Measurements from ENCODE around the gene SERPINA4.

SERPINA4 gene

DNA sequence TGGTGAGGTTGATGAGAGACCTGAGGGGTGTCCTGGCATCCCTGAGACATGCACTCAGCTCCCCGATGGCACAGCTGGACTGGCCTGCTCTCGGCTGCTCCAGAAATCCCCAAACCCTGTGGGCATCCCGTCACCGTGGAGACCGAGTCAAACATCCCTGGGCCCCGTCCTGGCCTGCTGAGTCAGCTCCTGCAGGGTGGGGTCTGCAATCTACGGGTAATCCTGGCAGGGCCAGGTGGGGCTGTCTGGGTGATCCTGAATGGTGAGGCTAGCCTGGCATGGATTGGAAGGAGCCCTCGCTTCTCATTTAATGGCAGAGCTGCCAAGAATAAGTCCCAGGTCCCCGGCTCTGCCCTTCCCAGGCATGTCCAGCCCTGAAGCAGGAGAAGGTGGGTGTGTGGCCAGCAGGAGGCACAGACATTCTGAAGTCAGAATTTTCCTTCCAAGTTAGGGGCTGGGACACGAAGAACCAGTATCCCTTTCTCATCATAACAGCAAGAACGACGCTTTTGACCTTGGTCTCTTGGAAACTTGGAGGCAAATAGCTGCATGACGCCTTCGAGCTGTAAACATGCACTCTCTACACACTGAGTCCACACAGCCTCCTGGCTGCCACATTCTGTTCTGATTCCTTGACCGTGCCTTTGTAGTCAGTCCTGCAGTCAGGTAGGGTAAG lies 17.7 kb upstream of the SERPINA4 start:
- no peak for DNase-seq

DNA sequence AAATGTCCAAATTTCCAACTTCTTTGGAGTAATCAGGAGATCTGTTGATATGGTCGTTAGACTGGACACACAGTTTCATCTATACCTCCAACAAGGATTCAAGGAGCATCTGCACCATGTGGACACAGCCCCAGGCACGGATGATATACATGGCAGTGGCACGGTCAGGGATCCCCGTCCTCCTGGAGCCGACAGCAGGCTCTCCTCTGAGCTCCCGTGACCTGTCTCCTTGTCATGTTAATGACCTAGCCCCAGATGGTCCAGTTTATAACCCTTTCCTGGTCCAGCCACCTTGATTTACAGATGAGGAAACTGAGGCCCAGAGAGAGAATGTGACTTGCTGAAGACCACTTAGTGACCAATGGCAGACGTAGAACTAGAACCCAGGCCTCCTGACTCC lies 16.5 kb upstream of the SERPINA4 start:
- DNase-seq, result no peak

DNA sequence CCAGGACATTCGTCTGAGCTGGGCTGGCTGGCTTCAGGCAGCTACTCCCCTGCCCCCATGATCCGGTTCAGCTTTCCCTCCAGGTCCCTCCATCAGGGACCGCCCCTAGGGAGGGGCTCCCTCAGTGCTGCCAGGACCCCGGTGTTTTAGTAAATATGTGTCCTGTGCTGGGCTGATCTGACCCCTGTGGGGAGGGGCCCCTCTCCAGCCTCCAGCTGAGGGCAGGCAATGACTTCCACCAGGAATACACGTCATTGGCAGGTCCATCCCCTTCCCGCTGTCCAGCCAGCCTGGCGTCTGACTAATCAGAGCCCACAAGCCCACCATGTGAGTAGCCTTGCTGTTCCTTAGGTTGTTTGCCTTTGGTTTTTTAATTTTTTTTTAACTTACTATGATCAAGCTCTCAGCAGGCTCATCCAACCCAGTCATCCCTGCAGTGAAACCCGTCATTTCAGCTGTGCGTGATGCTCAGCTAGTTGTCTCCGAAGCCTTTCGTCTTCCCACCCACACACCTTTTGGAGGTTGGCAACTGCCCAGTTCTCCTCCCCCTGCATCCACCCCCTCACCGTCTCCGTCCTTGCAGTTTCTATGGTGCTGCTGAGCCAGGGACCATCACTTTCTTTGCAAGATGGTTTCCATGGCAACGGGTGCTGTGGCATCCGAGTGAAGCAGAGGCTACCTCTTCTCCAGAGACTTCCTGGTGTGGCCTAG lies 16.0 kb upstream of the SERPINA4 start:
- no peak for DNase-seq

DNA sequence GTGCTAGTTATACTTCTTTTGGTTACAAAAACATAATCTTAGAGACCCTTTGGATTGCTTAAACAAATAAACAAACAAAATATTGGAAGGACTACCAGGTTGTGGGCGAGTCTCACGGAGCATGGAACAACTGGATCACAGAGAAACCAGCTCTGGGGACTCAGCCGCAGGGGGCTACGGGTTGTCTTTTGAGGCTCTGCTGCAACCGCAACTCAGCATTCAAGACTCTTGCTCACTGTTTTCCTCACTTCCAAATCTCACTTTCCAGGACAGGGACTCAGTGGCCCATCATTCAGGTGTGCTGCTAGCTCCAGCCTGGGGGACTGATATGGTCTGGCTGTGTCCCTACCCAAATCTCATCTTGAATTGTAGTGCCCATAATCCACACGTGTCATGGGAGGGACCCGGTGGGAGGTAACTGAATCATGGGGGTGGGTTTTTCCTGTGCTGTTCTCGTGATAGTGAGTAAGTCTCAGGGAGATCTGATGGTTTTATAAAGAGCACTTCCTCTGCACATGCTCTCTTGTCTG lies 14.0 kb upstream of the SERPINA4 start:
- DNase-seq, result no peak

DNA sequence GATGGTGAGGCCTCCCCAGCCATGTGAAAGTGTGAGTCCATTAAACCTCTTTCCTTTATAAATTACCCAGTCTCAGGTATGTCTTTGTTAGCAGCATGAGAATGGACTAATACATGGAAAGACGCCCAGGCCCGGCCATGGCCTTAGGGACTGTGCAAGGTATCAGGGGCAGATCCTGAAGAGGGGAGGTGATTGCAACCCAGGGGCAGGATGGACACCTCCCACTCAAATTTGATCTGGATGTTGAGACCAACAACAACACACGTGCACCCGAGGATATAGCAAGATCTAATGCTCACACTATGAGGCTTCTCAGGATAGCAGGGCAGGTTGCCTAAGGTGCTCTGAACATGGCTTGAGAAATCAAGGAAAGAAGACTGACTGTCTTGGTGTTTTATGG lies 13.5 kb upstream of the SERPINA4 start:
- DNase-seq, result no peak

DNA sequence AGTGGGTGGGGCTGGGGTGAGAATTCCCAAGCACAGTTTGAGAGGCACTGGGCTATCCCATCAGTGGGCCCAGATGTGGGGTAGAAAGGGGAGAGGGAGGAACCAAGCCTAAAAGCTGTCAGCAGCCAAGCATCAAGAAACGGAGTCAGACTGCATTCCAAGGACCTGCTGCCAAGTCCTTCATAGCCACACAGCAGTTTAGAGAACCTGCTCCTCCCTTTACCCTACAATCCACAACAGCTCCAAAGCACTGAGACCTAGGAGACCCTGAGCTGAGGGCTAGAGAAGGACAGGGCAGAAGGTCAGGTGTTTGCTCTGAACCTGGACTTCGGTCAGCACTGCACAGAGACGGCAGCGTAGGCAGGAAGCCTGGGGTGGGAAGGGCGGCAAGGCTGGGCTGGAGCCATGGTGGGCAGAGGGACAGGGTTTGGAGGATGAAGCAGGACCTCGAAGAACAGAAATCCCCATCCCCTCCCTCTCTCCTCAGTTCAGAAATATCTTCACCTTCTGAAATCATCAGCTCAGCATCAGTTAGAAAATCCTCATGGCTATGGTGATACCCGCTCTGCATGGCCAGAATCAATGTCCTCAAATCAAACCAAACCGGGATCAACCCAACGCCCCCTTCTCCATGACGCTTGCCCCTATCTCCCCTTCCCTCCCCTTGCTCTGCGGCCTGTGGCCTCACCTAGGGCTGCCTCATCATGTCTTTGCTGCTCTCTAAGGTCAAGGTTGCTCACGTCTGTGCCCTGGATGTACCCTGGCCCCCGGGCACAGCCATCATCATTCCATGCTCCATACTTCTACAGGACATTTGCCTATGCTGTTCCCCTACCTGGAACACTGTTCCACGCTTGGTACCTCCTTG lies 12.9 kb upstream of the SERPINA4 start:
- DNase-seq, result no peak

DNA sequence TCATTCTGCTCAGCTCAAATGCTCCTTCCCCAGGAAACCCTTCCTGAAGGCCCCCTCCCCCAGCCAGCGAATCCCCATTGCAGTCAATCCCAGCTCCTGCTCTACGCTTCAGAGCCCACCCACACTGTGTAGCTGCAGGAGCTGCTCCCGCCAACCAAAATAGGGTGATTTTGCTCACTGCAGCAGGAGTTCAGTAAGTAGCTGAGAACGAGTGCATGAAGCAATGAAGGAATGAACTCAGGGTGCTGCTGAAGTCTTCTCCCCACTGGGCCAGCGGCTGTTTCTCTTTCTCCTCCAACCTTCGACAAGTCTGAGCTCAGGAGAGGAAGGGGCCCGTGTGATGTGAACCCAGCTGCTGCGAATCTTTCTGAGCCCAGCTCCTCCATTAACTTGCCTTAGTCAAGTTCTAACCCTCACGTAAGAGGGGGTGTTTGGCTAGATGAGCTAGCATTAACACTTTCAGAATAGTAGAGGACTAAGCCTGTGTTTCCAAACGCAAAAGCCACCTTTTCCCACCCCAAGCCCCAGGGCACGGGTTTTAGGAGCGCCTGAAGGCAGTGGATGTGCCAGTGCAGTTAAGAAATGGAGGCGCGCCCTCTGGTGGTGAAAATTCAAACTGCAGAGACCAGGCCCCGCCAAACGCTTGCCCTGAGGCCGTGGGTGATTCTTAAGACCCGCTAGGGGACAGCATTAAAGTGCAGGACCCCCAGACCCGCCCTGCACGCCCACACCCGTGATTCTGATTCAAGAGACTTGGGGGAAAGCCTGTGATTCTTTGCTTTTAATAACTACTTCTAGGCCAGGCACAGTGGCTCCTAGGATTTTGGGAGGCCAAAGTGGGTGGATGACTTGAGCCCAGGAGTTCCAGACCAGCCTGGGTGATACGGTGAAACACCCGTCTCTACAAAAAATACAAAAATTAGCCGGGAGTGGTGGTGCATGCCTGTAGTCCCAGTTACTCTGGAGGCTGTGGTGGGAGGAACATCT lies 11.9 kb upstream of the SERPINA4 start:
- no peak for DNase-seq

DNA sequence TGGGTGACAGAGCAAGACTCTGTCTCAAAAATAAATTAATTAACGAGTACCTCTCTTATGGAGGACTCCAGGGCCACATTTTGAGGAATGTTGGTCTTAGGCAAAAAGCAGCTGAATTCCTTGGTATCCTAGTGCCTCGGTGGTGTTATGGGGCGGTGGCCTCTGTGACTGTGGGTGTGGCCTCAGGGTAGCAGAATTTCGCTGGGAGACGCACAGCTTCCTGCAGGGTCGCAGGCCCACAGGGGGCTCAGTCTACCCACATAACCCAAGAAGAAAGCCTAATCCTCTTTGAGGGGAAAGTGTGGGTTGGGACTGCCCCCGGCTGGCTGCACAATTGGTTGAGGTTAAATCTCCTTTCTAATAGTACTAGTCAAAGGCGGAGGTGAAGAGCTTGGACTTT lies 11.2 kb upstream of the SERPINA4 start:
- DNase-seq, result no peak

DNA sequence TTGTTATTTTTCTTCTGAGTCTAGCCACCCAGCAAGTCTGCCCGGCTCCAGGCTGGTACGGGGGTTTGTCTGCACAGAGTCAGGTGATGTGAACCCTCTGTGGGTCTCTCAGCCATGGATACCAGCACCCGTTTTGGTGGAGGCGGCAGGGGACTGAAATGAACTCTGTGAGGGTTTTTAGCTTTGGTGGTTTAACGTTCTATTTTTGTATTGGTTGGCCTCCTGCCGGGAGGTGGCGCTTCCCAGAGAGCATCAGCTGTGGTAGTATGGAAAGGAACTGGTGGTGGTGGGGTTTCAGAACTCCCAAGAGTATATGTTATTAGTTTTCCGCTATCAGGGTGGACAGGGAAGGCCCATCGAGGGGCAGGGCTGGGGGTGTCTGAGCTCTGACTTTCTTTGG lies 5.3 kb upstream of the SERPINA4 start:
- no peak for DNase-seq

DNA sequence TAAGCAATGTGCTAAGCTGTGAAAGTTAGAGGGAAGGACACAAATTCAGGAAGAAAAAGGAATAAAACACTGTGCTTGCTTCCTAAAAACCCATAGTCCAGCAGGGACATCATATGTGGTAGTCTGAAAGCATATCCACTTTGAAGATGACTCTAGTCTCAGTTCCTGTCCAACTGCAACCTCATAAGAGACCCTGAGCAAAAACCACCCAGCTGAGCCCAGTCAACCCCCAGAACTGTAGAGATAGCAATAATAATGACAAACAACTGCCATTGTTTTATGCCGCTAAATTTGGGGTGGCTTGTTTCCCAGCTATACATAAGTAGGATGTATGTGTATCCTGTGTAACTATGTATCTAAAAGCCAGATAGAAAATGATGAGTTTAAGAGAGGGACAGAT lies 3.9 kb upstream of the SERPINA4 start:
- no peak for DNase-seq

DNA sequence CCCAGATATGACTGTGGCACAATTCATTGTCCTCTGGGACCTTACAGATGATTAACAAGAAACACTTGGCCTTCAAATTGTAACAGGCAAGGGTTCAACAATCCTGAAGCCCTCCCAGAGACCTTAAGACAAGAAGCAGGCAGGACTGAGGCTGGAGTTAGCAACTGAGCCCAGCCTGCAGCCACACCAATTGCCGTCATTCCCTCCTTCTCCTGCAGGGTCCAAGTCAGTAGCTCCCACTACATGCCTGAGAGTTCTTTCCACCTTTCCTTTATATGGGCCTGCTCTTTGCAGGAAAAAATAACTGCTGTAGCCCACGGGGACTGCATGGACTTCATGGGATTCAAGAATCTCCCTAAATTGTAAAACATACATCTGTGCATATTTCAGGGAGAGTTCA lies 2.4 kb upstream of the SERPINA4 start:
- DNase-seq, result no peak

DNA sequence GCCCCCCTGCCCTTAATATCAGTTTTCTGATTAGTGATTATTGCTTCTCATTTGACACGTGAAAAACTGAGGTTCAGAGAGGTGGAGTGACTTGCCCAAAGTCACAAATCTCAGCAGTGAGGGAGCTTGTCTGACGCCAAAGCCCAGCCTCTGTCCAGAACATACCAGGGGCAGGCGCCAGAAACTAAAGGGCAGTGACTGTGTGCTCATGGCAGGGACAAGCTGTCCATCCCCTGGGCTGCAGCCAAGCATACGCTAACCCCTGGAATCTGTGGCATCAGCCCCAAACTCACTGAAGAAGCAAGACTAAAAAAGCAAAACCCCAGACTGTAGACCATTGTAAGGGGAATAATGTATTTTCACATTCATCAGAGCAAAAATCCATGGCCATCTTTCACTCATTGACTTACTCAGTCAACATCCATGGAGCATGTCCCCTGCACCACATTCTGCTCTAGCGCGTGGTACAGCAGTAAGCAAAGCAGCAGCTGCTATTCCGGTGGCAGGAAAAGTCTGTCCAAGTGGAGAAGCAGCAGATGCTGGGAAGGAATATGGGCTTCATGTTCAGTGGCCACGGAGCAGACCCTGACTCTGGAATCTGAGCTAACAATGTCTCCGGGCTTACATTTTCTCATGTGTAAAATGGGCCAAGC lies 1.5 kb upstream of the SERPINA4 start:
- no peak for DNase-seq

DNA sequence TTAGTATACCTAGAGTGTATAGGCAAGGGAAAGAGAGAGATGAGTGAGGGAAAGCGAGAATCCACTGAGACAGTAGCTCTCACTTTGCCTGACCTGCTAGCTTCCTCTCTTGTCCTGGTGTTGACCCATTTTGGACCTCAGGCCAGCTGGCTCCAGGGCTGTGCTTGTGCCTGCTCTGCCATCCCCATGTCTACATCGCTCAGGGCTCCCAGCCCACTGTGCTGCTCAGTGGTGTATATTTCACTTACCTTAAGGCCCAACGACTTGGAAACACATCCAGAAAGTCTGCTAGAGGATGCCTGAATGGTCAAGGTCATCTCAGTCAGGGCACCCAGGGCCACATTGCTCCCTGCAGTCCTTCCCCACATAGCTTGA lies 964 bp upstream of the SERPINA4 start:
- DNase-seq, result no peak

DNA sequence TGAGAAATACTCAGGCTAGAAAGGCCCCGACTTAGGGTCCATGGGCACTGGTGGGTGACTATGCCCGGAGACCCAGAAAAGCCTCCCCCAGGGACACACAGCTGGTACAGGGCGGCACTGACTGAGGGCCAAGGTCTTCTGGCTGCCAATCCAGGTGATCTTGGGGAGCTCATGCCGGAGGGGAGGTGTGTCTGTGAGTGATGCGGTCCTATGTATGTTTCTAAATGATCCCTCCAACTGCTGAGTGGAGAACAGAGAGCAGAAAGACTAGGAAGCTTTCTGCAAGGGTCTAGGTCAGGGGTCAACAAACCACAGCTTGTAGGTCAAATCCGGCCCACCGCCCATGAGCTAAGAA lies 391 bp downstream of the SERPINA4 start:
- no peak for DNase-seq

DNA sequence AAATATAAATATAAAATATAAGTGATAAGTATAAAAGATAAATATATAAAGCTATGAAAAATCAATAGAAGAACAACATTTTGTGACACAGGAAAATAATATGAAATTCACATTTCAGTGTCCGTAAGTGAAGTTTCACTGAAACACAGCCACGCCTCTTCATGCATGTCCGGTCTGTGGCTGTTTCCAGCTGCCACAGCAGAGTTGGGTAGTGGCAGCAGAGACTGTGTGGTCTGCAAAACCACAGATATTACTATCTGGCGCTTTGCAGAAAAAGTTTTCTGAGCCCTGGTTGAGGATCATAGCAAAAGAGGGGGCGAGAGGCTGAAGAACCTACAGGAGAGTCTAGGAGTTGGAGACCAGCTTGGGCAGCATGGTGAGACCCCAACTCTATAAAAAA lies 780 bp downstream of the SERPINA4 start:
- DNase-seq, result no peak

DNA sequence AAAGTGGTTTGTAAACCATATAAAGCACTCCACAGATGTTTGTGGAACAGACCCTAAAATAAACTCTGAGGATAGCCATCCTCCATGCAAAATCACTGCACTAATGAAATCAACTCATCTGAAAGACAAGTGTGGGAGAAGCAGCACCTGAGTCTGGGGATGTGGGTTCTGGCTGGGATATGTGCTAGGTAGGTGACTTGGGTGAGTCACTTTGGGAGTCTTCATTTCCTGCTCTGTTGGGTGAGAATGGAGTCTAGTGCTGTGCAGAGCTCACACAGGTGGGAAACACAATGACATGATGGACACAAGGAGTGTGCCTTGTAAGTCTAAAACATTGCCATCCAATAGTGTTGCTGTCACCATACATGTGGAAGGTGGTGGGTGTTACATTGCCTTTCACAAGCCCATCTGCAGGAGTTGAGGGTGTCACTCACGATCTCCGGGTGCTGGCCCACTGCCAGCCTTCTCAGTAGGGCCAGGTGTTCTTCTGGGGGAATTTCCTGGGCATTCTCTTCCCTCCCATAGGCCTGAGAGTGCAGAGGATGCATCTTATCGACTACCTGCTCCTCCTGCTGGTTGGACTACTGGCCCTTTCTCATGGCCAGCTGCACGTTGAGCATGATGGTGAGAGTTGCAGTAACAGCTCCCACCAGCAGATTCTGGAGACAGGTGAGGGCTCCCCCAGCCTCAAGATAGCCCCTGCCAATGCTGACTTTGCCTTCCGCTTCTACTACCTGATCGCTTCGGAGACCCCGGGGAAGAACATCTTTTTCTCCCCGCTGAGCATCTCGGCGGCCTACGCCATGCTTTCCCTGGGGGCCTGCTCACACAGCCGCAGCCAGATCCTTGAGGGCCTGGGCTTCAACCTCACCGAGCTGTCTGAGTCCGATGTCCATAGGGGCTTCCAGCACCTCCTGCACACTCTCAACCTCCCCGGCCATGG lies 2.0 kb downstream of the SERPINA4 start:
- no peak for DNase-seq

DNA sequence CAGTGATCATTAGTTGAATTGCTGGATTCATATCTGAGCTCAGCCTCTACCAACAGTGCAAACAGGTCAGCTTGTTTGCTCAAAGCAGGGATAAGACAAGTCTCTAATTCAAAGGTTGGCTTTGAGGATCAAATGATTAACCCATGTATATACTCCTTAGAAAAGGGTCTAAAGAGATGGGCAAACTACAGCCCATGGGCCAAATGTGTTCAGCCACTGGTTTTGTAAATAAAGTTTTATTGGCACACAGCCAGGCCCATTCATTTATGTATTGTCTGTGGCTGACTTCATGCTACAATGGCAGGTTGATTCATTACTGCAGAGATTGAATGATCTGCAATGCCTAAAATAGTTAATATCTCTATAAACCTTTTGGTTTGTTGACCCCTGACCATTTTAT lies 3.1 kb downstream of the SERPINA4 start:
- DNase-seq, result no peak

DNA sequence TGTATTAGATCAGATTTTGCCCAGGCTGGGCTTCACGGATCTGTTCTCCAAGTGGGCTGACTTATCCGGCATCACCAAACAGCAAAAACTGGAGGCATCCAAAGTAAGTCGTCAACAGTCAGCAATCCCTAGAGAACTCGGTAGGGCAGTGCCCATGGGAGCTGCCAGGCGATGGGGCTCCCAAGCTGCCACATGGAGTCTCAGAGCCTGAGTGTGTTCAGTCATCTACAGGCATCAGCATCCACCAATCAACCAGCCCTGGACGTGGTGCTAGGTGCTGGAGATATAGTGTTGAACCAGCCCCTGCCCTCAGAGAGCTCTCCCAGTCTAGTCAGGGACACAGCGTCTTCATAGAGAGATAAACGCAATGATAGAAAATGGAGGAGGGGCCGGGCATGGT lies 6.9 kb downstream of the SERPINA4 start:
- no peak for DNase-seq

DNA sequence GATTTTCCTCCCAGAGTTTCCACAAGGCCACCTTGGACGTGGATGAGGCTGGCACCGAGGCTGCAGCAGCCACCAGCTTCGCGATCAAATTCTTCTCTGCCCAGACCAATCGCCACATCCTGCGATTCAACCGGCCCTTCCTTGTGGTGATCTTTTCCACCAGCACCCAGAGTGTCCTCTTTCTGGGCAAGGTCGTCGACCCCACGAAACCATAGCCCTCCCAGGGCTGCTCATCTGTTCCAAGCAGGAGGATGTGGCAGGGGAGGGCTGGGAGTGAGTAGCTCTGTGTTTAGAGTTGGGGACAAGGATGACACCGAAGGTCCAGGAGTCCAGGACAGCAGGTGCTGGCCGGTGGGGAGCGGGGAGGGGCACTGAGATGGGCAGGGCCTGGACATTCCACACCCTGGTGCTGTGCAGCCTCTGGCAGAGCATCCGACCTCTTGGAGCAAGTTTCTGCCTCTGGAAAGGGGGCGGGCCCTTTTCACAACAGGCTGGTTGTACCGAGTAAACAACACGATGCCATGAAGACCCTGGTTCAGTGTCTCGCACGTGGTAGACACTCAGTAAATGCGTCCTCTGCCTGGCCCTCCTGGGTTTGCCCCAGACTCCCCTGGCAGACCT lies 8.2 kb downstream of the SERPINA4 start:
- no peak for DNase-seq

DNA sequence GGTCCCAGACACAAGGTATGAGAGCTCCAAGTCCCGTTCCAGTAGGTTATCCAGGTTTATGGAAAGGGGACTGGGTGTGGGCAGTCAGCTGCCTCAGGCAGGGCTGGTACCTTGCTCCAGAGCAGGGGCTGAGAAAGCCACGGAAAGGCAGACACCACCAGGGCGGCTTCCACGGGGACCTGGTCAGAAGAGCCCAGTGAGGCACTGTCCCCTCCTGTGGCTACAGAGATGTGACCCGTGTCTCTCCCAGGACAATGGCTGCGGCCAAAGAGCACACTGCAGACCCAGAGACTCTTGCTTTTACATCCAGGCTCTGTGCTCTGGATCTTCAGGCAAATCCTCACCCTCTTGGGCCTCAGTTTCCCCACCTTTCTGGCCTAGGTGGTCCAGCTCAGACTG lies 8.8 kb downstream of the SERPINA4 start:
- no peak for DNase-seq

Measured in DMS153 (cell line).